ENCODE data around the gene ASAP2.

DNA sequence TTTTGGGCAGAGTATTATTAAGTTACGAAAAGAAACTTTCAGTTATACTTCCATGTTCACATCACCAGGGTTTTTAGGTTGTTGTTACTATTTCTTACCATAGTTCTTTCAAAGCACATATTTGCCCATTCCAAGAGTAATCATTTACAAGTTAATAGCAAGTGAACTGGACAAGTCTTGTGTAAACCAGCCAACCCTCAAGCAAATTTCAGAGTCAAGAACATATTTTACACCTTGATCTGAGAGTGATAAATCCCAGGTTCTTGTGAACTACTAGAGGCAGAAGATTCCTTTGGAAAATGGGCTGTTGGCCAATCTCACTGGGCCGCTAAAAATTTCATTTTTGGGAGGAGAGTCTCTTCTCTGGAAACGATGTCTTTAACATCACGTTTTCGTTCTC lies 2.7 kb upstream of the ASAP2 start:
- TF ChIP-seq, protein P1, sequence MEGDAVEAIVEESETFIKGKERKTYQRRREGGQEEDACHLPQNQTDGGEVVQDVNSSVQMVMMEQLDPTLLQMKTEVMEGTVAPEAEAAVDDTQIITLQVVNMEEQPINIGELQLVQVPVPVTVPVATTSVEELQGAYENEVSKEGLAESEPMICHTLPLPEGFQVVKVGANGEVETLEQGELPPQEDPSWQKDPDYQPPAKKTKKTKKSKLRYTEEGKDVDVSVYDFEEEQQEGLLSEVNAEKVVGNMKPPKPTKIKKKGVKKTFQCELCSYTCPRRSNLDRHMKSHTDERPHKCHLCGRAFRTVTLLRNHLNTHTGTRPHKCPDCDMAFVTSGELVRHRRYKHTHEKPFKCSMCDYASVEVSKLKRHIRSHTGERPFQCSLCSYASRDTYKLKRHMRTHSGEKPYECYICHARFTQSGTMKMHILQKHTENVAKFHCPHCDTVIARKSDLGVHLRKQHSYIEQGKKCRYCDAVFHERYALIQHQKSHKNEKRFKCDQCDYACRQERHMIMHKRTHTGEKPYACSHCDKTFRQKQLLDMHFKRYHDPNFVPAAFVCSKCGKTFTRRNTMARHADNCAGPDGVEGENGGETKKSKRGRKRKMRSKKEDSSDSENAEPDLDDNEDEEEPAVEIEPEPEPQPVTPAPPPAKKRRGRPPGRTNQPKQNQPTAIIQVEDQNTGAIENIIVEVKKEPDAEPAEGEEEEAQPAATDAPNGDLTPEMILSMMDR (conservative IDR thresholded peaks at IDR 0.05; ENCODE audit: low read length) = no peak
- TF ChIP-seq EZH2phosphoT487 (IDR thresholded peaks at IDR 0.05; ENCODE audit: borderline replicate concordance) = no peak
